ENCODE results near the gene VKORC1.
"Not testable (repeated sequence)": the region's sequence is repeated elsewhere in the genome, so short reads cannot be mapped to it uniquely, and the experiment has no call there.

Gene VKORC1

DNA sequence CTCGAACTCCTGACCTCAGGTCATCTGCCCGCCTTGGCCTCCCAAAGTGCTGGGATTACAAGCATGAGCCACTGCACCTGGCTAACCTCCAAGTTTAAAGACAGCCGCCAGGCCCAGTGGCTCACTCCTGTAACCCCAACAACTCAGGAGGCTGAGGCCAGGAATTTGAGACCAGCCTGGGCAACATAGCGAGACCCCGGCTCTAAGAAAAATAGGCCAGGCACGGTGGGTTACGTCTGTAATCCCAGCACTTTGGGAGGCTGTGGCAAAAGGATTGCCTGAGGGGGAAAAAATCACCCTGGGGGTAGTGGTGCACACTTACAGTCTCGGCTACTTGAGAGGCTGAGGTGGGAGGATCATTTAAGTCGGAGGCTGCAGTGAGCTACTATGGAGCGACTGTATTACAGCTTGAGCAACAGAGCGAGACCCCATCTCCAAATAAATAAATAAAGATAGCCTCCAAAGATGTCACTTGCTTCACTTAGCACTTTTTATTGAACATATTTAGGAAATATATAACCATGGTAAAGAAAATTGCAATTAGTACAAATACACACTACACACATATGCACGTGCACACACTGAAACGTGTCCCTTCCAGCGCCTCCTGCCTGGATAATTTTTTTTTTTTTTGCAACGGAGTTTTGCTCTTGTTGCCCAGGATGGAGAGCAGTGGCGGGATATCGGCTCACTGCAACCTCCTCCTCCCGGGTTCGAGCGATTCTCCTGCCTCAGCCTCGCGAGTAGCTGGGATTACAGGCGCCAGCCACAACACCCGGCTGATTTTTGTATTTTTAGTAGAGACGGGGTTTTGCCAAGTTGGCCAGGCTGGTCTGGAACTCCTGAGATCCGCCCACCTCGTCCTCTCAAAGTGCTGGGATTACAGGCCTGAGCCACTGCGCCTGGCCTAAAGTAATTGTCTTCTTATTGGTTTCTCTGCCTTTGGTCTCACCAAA, 12.2 kb upstream of the VKORC1 start:
- DNase-seq: no peak

DNA sequence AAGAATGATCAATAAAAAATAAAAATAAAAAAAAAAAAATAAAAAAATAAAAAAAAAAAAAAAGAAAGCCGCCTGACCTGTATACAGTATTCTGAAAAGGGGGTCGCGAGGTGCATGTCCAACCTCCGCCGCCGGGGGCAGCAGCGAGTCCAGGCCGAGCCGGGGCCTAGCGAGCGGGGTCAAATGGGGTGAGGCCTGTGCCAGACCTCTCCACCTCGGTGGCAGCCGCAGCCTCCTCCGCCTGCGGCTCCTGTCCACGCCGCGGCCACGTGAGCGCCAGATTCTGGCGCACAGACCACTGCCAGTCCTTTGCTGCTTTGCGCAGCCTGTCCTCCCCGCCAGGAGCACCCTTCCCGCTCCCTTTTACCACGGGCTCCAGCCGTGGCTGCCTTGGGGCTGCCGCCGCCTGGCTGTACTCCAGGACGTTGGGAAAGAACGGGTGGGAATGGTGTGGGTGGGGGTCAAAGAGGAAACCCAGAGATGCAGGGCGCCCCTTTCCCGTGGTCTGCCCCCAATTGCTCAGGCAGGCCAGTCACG, 11.1 kb upstream of the VKORC1 start:
- DNase-seq: peak; percentile 95

DNA sequence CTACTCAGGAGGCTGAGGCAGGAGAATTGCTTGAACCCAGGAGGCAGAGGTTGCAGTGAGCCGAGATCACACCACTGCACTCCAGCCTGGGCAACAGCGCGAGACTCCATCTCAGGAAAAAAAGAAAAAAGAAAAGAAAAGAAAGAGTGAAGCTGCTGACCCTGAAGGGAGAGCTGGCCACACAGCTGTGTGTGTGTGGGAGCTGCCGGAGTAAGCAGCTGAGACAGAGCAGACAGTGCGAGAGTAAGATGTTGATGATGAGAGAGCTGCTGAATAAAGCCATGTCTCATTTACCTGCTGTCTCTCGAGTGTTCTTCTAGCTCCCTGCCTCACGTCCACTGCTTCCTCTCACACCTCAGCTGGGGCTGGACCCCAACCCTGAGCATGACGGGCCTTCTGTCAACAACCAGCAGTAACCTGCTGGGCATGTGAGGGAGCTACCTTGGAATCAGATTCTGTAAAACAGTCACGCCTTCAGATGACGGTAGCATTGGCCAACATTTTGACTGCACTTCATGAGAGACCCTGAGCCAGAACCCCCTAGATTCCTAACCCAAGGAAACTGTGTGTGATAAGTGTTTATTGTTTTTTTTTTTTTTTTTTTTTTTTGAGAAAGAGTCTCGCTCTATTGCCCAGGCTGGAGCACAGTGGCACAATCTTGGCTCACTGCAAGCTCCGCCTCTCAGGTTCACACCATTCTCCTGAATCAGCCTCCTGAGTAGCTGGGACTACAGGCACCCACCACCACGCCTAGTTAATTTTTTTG, 6.5 kb upstream of the VKORC1 start:
- not testable (repeated sequence) for DNase-seq

DNA sequence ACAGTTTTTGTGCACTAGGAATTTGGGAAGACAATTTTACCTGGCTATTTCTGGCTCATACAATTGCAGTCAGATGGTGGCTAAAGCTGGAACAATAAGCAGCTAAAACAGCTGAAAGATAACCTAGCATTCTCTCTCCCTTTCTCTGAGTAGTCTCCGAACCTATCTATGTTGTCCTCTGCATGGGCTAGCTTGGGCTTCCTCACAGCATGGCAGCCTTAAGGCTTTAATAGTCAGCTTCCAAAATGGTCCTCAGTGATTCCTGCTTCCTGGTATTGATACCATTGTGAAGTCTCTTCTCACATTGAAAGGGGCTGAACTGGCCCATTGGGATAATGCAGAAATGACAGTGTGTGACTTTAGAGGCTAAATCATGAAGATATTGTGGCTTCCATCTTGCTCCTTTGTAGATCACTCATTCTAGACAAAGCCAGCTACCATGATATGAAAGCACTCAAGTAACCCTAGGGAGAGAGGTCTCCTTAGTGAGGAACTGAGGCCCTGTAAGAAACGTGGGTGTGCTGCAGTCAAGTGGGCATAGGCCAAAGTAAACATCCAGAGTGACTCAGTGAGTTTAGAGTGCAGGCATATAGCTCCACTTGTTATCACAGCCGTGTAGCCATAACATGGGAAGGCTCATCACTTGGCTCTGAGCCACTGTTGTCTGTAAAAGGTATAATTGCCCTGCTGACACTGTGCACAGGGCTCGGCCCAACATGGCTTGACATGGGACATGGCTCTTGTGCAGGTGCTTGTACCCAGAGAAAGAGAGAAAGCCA, 5.5 kb upstream of the VKORC1 start:
- DNase-seq: no peak

DNA sequence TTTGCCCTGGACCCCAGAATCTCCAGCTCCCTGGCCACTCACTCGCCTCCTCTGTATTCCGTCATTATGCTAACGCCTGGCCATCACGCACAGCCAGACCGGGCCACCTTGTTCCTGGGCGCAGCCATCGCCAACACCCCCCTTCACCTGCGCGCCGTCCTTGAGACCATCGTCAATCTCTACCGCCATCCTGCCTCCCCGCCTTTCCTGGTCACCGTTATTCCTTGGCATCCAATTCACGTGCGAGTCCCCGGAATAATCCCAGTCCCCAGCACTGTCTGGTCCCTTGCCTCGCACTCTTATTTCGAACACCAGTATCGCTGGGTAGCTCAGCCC, 541 bp downstream of the VKORC1 start:
- peak; percentile 25 for DNase-seq

DNA sequence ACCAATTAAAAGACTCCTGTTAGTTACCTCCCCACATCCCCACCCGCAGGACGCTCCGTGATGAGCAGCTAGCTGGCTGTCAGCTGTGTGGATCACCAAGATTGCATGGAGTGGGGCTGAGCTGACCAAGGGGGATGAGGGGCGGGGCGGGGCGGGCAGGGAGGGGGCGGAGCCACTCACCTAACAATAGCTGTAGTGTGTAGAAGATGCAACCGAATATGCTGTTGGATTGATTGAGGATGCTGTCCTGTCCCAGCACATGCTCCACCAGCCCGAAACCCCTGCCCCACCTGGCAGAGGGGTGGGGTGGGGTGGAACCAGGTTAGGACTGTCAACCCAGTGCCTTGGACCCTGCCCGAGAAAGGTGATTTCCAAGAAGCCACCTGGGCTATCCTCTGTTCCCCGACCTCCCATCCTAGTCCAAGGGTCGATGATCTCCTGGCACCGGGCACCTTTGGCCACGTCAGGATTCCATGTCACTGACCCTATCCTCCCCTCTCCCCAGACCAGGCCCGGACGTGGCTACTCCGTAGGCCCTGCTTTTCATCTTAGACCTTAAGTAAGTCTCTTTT, 1.4 kb downstream of the VKORC1 start:
- DNase-seq: peak; percentile 76

DNA sequence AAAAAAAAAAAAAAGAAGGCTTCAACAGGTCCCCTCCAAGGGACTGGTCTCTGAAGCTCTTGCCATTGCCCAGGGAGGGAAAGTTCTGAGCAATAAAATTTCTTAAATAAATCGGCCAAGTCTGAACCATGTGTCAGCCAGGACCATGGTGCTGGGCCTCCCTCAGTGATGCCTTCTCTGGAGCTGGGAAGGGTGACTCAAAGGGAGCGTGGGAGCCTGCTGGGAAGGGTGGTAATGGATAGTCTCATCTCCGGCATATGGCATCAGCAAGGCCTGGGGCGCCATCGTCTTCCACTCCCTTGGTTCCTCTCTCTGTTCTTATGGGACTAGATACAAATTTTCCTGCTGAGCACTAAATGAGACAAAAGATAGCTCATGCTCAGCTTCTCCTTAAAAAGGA, 2.3 kb downstream of the VKORC1 start:
- no peak for DNase-seq

DNA sequence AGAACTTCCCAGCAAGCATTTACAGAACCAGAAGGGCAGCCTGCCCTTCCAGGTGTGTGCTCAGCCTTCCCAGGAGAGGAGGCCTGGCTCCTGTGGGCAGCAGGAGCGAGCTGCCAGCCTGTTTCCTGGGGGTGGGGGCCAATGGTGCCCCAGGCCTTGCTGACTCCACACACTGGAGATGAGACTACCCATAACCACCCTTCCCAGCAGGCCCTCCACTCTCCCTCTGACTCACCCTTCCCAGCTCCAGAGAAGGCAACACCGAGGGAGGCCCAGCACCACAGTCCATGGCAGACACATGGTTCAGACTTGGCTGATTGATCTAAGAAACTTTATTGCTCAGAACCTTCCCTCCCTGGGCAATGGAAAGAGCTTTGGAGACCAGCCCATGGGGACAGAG, 4.1 kb downstream of the VKORC1 start:
- DNase-seq: no peak

DNA sequence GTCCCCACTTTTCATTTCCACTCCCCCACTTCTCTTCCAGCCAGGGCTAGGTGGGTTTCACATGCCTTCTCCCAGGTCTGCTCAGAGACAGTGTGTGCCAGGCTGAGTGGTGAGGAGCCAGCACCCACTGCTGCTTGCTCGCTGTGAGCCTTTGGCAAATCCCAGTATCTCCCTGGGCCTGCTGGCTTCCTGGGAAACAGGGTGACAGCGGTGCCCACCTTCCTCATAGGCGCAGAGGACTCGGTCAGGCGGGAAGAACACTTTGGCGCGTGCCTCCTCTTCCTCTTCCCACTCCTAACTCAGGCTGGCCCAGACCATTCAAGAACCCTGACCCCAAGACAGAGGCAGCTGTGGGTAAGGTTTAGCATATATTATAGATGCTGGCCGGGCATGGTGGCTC, 5.4 kb downstream of the VKORC1 start:
- no peak for DNase-seq

DNA sequence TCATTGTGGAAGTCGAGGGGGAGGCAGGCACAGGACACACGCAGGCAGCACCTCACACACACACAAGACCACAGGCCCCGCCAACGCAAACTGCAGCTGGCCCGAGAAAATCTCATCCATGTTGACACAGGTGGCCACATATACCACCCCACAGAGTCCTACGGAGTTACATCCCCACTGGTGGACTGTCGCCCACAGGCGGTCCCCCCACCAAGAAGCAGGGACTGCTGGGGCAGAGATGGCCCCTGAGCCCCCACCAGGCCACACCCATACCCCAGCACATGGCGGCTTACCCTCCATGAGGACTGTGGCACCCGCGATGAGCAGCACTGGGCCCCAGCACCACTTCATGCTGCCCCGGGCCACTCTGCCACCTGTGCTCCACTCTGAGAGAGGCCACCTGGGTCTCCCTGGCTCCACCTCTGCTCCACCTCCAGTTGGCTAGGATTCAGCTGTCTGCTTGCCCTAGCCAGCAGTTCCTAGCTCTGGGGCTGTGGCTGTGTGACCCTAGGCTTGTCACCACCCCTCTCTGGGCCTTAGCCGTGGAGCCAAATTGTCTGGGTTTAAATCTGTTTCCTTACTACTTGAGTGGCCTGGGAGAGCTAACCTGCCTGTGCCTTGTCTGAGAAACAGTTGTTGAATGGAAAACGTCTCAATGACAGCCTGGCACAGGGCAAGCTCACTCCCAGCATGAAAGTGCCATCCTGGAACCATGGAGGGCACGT, 6.0 kb downstream of the VKORC1 start, which contains the start of gene PRSS53:
Gene PRSS53 (minus strand): TSS at position 485 of the 725 bp plus-strand sequence. CDS start 134 bp downstream, at position 351.
- no peak for DNase-seq

DNA sequence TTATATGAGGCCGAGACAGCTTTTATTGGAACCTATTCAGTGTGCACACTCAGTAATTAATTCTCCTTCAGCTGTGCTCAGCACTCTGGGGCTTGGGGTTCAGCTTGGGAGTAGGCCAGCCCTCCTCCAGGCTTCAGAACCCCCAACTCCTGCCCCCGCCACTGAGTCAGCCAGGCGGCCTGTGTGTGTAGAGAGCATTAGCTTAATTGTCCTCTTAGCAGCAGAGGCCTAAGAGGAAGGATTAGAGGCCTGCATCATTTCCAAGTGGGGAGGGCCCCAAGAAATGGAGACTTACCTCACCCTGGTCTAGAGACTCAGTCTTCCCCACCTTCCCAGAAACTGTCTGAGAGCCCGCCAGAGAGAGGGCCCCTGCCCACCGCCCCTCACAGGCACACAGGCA, 6.6 kb downstream of the VKORC1 start:
- DNase-seq: no peak

DNA sequence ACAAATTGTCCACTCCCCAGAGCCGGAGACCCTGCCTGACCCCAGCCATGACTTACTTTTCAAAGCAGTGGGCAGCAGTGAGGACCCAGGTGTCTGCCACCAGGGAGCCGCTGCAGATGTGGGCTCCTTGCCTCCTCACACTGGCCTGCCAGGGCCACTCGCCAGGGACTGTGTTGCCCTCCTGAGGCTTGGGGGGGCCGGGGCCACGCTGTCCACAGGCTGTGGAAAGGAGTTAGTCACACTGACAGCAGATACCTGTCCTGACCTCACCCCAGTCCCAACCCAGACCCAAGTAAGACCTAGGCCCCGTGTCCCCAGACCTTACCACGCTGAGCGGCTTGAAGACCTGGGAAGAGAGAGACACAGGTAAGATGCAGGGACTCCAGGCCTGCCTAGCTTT, 7.1 kb downstream of the VKORC1 start:
- no peak for DNase-seq

DNA sequence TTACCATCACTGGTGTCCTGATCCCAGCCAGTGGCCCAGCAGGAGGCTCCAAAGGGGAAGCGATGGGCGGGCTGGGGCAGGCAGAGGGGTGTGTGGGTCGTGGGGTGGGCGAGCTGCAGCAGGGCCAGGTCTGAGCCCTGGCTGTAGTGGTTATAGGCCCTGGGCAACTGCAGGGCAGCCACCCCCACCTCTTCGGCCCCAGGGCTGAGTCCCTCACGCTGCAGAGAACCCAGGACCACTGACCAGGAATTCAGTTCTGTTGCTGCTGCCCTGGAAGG, 8.0 kb downstream of the VKORC1 start:
- no peak for DNase-seq

DNA sequence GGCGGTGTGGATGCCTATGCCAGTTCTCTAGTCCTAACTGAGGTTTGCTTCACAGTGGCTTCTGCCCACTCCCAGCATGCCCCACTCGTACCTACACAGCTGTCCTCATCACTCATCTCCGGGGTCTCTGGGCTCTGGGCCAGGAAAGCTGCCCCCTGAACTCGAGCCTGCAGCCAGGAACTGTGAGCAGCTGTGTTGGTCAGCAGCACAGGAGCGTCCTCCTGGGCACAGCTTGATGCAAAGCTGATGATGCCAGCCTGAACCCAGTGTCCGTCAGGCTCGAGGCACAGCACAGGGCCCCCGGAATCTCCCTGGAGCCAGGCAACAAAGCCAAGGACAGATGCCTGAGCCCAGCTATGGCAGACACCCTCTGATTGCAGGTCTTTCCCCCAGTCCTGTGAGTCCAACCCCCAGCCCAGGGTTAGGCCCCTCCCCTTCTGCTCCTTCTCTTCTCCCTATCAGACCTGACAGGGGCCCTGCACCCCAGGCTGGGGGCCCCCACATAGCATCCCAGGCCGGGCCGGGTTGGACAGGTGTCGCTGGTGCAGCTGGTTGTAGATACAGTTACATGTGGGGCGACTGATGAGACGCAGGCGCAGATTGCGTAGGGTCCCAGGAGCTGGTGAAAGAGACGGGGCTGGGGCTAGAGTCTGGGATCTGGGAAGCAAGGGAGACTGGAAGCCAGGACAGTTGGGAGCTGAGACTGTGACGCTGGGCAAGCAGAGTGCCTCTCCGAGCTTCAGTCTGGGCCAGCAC, 8.5 kb downstream of the VKORC1 start:
- DNase-seq: no peak

DNA sequence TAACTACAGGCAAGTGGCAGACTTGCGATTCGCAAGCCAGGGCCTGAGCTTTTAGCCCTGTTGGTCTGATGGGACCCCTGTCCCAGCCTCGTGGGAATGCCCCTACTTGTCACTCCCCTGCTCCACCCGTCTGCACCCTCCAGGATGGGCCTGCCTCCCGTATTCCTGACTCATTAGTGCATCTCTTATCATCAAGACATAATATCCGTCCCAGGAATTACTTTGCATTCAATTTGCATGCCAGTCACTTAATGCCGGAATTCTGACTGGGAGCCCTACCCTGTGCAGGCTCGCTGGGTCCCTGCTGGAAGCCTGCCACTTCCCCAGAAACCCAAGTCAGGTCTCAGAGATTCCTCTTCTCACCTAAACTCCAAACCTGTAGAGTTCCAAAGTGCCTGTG, 9.2 kb downstream of the VKORC1 start:
- DNase-seq: no peak

DNA sequence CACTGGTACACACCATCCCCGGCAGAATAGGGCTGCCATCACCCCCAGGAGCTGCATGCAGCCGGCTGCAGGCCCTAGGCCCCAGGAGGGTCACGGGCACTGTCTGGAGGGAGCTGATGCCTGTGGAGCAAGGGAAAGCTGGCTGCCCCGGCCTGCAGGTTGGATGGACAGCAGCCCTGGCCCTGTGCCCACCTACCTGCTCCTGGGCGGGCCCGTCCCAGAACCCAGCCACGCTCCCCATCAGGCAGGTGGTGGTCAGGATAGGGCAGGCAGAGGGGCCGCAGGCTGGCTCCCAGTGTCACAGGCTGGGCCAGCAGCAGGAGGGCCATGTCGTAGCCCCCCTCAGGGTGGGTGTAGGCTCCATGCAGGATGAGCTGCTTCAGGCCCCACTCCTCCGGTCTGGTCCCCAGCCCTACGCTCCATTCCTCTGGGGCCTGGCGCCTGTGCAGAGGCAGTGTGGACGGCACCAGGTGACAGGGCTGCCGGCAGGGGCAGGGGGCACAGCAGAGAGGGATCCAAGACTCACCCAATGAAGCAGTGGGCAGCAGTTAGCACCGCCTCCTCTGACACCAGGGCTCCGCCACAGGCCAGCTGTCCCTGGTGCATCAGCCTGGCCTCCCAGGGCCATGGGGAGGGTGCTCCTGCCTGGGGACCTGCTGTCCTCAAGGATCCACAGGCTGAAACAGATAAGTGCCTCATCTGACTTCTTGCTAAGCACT, 9.9 kb downstream of the VKORC1 start:
- no peak for DNase-seq

DNA sequence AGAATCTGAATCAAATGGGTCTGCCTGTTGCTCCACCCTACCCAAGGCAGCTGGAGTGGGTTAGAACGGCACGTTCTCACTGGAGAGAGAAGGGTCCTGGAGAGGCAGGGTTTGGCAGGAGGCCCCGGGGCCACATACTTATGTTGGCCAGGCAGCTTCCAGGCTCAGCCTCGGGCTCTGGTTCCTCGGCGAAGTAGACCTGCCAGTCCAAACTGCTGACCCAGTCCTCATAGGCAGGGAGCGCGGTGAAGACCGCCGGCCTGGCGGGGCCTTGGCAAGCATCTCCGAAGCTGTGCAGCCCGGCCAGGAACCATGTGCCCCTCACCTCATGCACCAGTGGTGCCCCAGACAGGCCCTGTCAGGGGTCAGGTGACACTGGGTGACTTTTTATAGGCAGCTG, 10.6 kb downstream of the VKORC1 start:
- no peak for DNase-seq

DNA sequence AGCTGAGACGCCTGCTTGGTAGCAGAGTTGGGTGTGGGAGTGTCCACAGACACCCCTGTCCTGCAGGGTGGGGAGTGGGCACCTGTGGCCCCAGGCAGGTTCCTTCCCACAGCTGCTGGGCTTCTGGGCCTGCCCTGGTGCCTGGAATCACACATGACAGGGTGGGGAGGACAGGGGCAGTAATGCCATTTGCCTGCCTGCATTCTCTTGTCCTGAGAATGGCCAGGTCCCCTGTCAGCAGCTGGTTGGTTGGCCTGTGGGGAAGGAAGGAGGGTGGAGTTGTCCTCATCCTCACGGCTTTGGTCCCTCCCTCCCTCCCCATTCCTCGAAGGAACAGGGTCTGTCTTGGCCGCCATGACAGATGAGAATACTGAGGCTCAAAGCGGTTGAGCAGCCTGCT, 11.0 kb downstream of the VKORC1 start:
- DNase-seq: no peak

DNA sequence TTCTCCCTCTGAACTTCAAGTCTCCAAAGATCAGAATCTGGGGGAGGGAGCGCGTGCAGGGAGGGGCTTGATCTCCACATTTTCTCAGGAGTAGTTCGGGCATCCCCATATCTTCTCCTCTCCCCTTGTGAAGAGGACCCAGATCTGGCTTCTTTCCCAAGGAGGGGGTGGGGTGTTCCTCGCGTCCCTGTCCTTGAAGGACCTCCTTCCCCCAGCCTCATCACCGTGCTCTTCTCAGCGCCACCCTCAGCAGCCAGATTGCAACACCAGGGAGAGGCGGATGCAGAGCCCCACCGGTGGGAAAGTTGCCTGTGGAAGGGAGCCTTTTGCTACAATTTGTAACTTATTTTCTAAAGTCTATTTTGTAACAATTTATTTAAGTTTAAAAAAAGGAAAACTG, 11.5 kb downstream of the VKORC1 start:
- DNase-seq: no peak

DNA sequence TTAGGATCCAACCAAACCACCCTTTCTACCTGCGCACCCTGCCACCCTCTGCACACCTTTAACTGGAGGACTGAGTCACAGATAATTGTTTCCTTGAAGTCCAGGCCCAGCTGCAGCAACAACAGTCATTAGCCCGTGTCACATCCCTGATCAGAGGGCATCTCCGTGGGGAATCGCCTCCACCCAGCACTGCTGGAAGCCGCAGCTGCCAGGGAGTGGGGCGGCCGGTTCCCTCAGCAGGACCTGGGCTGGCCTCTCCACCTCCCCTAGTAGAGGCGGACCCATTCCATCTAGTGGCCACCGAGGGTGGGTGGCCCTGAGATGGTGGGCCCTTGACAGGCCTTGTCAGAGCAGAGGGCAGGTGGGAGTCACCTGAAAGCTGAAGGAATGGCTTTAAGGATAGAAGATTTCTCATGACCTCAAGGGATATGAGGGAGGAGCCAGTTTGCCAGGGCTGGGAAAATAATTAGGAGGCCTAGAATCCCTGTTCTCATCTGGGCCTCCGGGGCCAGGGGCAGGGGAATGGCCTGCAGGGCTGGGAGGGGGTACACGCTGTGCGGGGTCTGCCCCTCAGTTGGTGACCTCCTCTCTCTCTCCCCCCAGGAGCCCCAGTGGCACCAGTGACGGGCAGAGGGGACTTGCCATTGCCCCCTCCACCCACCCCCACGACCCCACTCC, 12.1 kb downstream of the VKORC1 start:
- DNase-seq: no peak
